Right renal pelvis (tissue), 4 donors: ENCODE data around the gene ARHGAP29. TPM values are rescaled to one million over a fixed set of nuclear protein-coding genes. Genes with fewer than 3 reads are reported as not detected.

Experiments
- DNase-seq, 4 donors: peaks; one replicate each; pipeline ENCODE4 v3.0.0-alpha.2; 2013; ENCODE audit warnings: low read depth in 4 of 4, low spot score in 3 of 4, missing footprints in 1 of 4
- polyA plus RNA-seq, 4 donors: library from polyadenylated mRNA; unstranded; fragments of 120-200 nt; gene quantifications; one replicate each; pipeline ENCODE4 v1.2.1, GENCODE V29; 2013; ENCODE audit not compliant: insufficient read length in 4 of 4

ARHGAP29 gene
- polyA plus RNA-seq, 4 donors: 69.0 to 93.2 (median 87.0) TPM

DNA sequence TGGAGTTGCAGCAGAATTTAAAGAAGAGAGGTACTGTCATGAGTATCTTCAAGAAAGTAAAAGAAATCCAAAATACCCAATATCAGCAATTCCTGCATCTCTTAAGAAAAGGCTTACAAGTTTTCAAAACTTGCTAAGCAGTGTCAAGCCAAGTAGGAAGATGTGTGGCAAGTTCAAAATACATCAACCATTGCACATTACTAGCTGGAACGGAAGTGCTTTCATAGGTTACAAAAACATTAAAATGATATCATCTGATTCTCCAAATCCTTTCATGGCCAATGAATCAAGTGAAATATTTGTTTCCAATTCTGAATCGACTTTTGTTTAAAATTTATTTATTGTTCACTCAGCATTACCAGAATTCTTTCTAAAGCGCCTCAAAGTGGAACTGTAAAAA, 110.7 kb downstream of the ARHGAP29 start:
- DNase-seq: no peak

DNA sequence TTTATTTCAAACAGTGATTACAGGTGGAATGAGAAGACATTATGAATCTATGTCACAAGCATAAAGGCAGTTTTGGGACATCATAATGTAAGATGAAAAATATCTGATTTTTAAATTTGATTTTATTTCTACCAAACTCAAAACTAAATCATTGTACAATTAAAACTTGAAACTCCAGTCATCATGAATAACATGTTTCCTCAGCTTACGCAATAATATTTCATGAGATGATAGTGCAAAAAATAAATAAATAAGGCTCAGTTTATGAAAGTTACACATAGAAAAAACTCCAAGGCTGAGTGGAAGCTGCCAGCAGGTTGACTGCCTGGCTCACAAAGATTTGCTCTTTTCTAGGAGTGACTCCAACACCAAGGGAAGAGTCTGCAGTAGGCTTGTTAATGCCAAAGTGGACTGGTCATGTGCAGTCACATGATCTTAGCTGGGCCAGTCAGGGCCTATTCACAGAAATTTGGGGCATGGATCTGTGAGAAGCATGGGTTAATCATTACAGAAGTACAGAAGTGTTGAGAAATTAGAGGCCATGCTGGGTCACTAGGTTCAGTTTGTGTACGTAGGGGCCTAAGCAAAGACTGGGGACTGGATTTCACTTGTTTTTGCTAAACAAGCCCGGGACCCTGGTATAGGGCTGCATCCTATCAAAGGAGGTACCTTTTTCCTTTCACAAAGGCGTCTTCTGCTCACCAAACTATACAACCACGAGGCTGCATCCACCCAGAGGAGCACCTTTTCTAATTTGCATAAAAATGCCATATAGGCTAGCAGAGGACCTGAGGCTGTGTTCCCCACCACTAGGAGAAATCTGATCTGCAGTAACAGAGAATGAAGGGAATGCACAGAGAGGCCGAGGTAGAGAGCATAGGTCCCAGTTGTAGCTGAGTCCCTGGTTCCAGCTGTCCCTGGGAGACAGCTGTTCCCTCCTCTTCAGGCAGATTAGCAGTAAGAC, 111.6 kb downstream of the ARHGAP29 start:
- DNase-seq: no peak

DNA sequence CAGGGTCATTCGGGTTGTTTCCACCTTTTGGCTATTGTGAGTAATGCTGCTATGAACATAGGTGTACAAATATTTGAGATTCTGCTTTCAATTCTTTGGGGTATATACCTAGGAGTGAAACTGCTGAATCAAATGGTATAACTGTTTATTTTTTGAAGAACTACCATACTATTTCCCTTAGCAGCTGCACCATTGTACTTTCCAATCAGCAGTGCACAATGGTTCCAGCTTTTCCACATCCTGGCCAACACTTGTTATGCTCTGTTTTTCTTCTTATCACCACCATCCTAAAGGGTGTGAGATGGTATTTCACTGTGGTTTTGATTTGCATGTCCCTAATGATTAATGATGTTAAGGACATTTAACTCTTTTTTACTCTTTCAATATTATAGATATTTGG, 112.8 kb downstream of the ARHGAP29 start:
- no peak for DNase-seq

DNA sequence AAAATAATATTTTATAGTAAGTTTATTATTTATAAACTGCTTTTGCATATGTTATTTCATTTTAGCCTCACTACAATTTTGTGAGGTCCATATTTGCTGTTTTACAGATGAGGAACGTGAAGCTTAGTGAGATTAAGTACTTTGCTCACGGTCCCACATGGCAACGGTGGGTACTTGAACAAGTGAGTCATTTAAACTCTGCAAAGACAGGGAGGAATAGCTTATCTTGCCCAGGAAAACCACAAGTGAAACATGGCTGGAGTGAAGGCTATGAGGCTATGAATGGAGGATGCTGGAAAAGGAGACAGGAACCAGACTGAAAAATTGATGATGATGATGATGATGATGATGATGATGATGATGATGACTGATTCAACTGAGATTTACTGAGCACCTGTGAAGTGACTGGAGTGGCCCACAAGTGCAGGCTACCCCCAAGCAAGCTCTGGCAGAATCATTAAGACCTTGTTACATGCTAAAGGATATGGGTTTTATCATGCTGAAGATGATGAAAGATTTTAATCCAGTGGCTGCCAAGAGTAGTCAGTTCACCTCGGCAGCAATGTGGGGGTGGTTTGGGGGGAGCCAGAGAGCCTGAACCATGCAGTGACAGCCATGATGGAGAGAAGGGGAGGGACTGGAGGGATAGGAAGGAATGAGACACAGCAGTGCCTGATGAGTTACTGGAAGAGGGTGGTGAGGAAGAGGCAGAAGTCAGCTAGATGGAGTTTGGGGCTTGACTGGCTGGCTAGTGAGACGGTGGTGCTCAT, 115.0 kb downstream of the ARHGAP29 start:
- DNase-seq: no peak

Other genes starting within 250 kb of the ARHGAP29 start
- gene ABCA4, start 116.4 kb downstream of the ARHGAP29 start, polyA plus RNA-seq: 1 to 10 TPM; 6.2 to 9.0 (median 8.0) TPM
- 10 to 100 TPM; 60.4 to 84.0 (median 68.8) TPM for gene ABCD3, start 180.8 kb upstream of the ARHGAP29 start, polyA plus RNA-seq